Measurements from ENCODE around the gene SOX6. TPM values are rescaled to one million over a fixed set of nuclear protein-coding genes. Genes with fewer than 3 reads are reported as not detected.

The SOX6 gene
- total and polyA plus RNA-seq, 9 donors, result 10.9 to 26.5 (median 17.9) TPM

- no peak overlapping the region for H3K27ac ChIP-seq (ENCODE audit: low read length)
- DNase-seq, result no peak
- peaks cover 6% of the 10 kb centered on the region for H3K36me3 ChIP-seq (ENCODE audit: control insufficient read depth, insufficient read depth, low read length)
- WGBS (ENCODE audit: insufficient coverage), result no CpG with 5 or more reads among the region's 1 CpG
- peaks cover 22% of the 10 kb centered on the region for H3K4me1 ChIP-seq (ENCODE audit: control insufficient read depth, insufficient read depth, low read length)
- H3K9me3 ChIP-seq (replicated peaks; ENCODE audit: control insufficient read depth, low read depth, low read length), result no peaks in the 10 kb centered on the region
- H3K27me3 ChIP-seq (ENCODE audit: control insufficient read depth, insufficient read depth, low read length), result no peaks in the 10 kb centered on the region
- H3K4me3 ChIP-seq (ENCODE audit: low read length), result no peak overlapping the region
These were observed 371.1 kb downstream of the SOX6 start for GRCh38 chr11:15985127-15985859.

DNA sequence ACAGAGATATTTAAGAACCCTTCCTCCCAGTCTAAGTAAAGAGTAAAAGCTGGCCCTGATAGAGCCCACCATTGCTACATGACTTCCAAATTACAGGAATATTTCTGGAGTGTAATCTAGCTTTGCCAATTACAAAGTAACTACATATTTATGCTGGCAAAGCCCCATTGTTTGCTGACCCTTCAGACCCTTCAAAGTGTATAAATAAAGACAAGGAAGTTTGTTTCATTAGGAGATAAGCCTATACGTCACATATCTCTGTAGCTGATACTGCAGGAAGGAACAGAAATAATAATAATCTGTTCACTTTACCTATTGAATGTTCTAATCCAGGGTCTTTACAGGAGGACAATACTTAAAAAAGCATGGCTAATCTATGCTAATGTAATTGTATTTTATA is 375.1 kb downstream of the SOX6 start:
- no peaks in the 10 kb centered on the region for H3K27me3 ChIP-seq (ENCODE audit: control insufficient read depth, insufficient read depth, low read length)
- H3K36me3 ChIP-seq (ENCODE audit: control insufficient read depth, insufficient read depth, low read length), result peaks cover 6% of the 10 kb centered on the region
- H3K27ac ChIP-seq (ENCODE audit: low read length), result no peak overlapping the region
- no peak overlapping the region for H3K4me3 ChIP-seq (ENCODE audit: low read length)
- WGBS (ENCODE audit: insufficient coverage), result no CpG with 5 or more reads among the region's 1 CpG
- DNase-seq, result no peak
- no peaks in the 10 kb centered on the region for H3K9me3 ChIP-seq (replicated peaks; ENCODE audit: control insufficient read depth, low read depth, low read length)
- peaks cover 9% of the 10 kb centered on the region for H3K4me1 ChIP-seq (ENCODE audit: control insufficient read depth, insufficient read depth, low read length)

- Histone ChIP-seq H3K27ac (ENCODE audit: low read length) (no peak overlapping the region), H3K36me3 (ENCODE audit: control insufficient read depth, insufficient read depth, low read length) (no peaks in the 10 kb centered on the region), H3K9me3 (replicated peaks; ENCODE audit: control insufficient read depth, low read depth, low read length) (no peaks in the 10 kb centered on the region), H3K4me3 (ENCODE audit: low read length) (no peak overlapping the region), H3K27me3 (ENCODE audit: control insufficient read depth, insufficient read depth, low read length) (no peaks in the 10 kb centered on the region), H3K4me1 (ENCODE audit: control insufficient read depth, insufficient read depth, low read length) (peaks cover 3% of the 10 kb centered on the region)
- 93% methylated on average over 4 of the region's 4 CpGs for WGBS (ENCODE audit: insufficient coverage)
- no peak for DNase-seq
These were observed 379.2 kb downstream of the SOX6 start for GRCh38 chr11:15977116-15977515.

GRCh38 chr11:15976433-15977045 is 379.8 kb downstream of the SOX6 start:
- H3K4me1 ChIP-seq (ENCODE audit: control insufficient read depth, insufficient read depth, low read length), result peaks cover 3% of the 10 kb centered on the region
- H3K4me3 ChIP-seq (ENCODE audit: low read length), result no peak overlapping the region
- no peak overlapping the region for H3K27ac ChIP-seq (ENCODE audit: low read length)
- DNase-seq, result no peak
- H3K27me3 ChIP-seq (ENCODE audit: control insufficient read depth, insufficient read depth, low read length), result no peaks in the 10 kb centered on the region
- 88% methylated on average over 1 of the region's 7 CpGs for WGBS (ENCODE audit: insufficient coverage)
- H3K9me3 ChIP-seq (replicated peaks; ENCODE audit: control insufficient read depth, low read depth, low read length), result no peaks in the 10 kb centered on the region
- H3K36me3 ChIP-seq (ENCODE audit: control insufficient read depth, insufficient read depth, low read length), result no peaks in the 10 kb centered on the region

DNA sequence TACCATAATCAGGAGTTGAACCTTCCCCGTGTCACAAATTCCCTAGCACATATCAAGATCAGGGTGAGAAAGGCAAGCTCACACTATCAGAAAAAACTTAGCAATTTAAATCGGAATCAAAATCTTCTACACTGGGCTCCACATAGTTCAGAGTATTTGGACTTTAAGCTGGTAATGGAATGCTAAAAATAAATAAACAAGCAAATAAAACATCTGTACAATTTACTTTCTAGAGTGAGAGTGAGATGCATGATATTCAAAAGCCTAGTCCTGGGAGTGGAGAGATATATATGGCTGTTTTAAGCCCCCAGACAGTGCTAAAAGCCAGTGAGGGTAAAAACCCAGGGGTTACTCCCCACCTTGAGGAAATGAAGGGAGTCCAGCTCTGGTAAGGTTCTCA is 380.6 kb downstream of the SOX6 start:
- no peaks in the 10 kb centered on the region for H3K36me3 ChIP-seq (ENCODE audit: control insufficient read depth, insufficient read depth, low read length)
- no peak overlapping the region for H3K4me3 ChIP-seq (ENCODE audit: low read length)
- no peak for DNase-seq
- WGBS (ENCODE audit: insufficient coverage), result no CpG with 5 or more reads among the region's 2 CpGs
- H3K27ac ChIP-seq (ENCODE audit: low read length), result no peak overlapping the region
- no peaks in the 10 kb centered on the region for H3K9me3 ChIP-seq (replicated peaks; ENCODE audit: control insufficient read depth, low read depth, low read length)
- H3K27me3 ChIP-seq (ENCODE audit: control insufficient read depth, insufficient read depth, low read length), result no peaks in the 10 kb centered on the region
- H3K4me1 ChIP-seq (ENCODE audit: control insufficient read depth, insufficient read depth, low read length), result peaks cover 6% of the 10 kb centered on the region

DNA sequence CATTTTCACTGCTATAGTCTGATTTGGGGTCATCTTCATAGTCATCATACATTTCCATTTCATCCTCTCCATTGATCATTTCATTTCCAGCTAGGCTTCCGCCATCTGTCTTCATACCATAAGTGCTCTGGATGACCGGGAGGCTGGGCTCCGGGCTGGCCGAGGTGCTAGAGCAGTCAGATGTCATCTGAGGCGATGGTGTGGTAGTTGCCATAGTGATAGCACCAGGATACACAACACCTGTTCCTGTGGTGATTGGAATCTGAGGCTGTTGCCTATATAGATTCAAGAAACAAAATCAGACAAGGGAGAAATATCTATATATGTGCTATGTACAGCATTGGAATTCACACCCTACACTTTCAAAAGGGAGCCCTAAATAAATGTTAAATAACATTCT is 383.5 kb downstream of the SOX6 start:
- H3K4me3 ChIP-seq (ENCODE audit: low read length), result no peak overlapping the region
- WGBS (ENCODE audit: insufficient coverage), result no CpG with 5 or more reads among the region's 5 CpGs
- H3K27me3 ChIP-seq (ENCODE audit: control insufficient read depth, insufficient read depth, low read length), result no peaks in the 10 kb centered on the region
- peaks cover 13% of the 10 kb centered on the region for H3K4me1 ChIP-seq (ENCODE audit: control insufficient read depth, insufficient read depth, low read length)
- no peaks in the 10 kb centered on the region for H3K36me3 ChIP-seq (ENCODE audit: control insufficient read depth, insufficient read depth, low read length)
- peak overlapping the region; percentile 57 for H3K27ac ChIP-seq (ENCODE audit: low read length)
- DNase-seq, result peak; percentile 51
- H3K9me3 ChIP-seq (replicated peaks; ENCODE audit: control insufficient read depth, low read depth, low read length), result no peaks in the 10 kb centered on the region

DNA sequence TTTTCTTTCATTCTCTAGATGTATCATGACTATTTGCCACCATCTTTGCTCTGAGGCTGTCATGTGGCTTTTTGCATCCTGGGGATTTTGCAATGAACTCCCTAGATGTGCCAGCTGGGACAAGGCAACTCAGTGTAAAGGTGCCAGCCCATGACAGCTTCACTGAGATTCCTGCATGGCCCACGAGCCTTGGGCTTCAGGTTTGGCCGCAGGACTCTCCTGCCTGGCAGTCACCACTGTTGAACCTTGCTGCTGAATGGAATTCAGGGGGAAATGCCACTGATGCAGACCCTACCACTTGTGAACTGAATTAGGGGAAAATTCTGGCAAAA is 385.2 kb downstream of the SOX6 start:
- WGBS (ENCODE audit: insufficient coverage), result 82% methylated on average over 2 of the region's 2 CpGs
- peaks cover 19% of the 10 kb centered on the region for H3K4me1 ChIP-seq (ENCODE audit: control insufficient read depth, insufficient read depth, low read length)

DNA sequence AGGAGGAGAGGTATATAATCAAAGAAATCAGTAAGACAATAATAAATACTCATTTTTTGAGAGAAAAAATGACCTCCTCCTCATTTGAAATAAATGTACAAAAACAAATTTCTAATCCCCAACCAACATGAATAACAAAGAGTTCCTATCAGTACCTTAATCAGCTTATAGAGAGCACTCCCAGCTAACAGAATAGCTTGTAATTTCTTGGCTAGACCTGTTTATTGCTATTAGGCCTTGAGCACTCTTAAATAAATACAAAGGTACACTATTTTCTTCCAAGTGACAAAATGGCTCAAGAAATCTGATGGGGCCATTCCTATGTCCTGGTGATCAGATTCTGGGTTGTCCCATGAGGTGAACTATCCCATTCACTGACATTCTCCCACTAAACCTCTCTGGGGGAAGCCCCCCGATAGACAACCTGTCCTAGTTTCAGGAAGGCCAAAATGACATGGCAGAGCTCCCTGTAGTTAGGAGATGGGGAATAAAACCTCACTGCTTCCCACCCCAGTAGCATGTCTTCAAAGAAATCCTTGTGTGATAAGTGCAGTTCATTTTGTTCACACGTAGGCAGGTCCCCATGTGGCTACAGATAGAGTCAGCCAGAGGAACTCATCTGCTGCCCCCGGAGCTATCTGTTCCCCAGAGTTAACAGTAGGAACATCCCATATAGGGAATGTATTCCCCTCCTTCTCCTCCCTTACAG is 385.7 kb downstream of the SOX6 start:
- no peaks in the 10 kb centered on the region for H3K9me3 ChIP-seq (replicated peaks; ENCODE audit: control insufficient read depth, low read depth, low read length)
- no peaks in the 10 kb centered on the region for H3K36me3 ChIP-seq (ENCODE audit: control insufficient read depth, insufficient read depth, low read length)
- no peak overlapping the region for H3K4me3 ChIP-seq (ENCODE audit: low read length)
- H3K27me3 ChIP-seq (ENCODE audit: control insufficient read depth, insufficient read depth, low read length), result no peaks in the 10 kb centered on the region
- H3K4me1 ChIP-seq (ENCODE audit: control insufficient read depth, insufficient read depth, low read length), result peaks cover 24% of the 10 kb centered on the region
- no peak for DNase-seq
- WGBS (ENCODE audit: insufficient coverage), result no CpG with 5 or more reads among the region's 3 CpGs
- H3K27ac ChIP-seq (ENCODE audit: low read length), result no peak overlapping the region

More for the DNA sequence above, 385.2 kb downstream of the SOX6 start:
- no peaks in the 10 kb centered on the region for H3K36me3 ChIP-seq (ENCODE audit: control insufficient read depth, insufficient read depth, low read length)
- no peak for DNase-seq
- H3K27ac ChIP-seq (ENCODE audit: low read length), result no peak overlapping the region
- no peak overlapping the region for H3K4me3 ChIP-seq (ENCODE audit: low read length)
- no peaks in the 10 kb centered on the region for H3K9me3 ChIP-seq (replicated peaks; ENCODE audit: control insufficient read depth, low read depth, low read length)
- no peaks in the 10 kb centered on the region for H3K27me3 ChIP-seq (ENCODE audit: control insufficient read depth, insufficient read depth, low read length)

DNA sequence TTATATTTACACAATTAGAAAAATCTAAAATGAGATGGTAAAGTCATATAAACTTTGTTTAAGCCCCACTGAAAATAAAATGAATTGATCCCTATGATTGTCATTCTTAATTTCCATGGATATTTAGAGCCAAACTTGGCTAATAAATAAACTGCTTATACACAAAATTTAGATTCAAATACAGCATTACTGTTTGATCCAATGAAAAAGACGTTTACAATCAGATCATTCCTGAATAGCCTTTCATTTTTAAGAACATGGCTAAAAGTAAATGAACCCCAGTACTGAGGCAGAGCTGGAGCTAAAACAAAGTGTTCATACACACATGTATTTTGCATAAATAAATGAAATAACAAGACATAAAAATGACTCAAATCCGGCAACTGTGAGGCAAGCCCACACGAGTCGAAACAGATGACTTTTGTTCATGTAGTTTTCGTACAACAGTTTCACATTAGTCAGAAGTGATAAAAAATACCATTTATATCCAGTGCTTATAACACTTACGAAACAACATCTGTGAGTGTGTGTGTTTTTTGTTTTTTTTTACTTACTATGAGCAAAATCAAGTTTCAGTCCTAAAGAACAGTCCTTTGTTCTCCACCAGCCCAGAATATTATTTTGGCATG is 386.5 kb downstream of the SOX6 start:
- WGBS (ENCODE audit: insufficient coverage), result no CpG with 5 or more reads among the region's 6 CpGs
- no peaks in the 10 kb centered on the region for H3K9me3 ChIP-seq (replicated peaks; ENCODE audit: control insufficient read depth, low read depth, low read length)
- peak overlapping the region; percentile 83 for H3K27ac ChIP-seq (ENCODE audit: low read length)
- peaks cover 24% of the 10 kb centered on the region for H3K4me1 ChIP-seq (ENCODE audit: control insufficient read depth, insufficient read depth, low read length)
- peak; percentile 63 for DNase-seq
- H3K4me3 ChIP-seq (ENCODE audit: low read length), result no peak overlapping the region
- H3K27me3 ChIP-seq (ENCODE audit: control insufficient read depth, insufficient read depth, low read length), result no peaks in the 10 kb centered on the region
- H3K36me3 ChIP-seq (ENCODE audit: control insufficient read depth, insufficient read depth, low read length), result no peaks in the 10 kb centered on the region

DNA sequence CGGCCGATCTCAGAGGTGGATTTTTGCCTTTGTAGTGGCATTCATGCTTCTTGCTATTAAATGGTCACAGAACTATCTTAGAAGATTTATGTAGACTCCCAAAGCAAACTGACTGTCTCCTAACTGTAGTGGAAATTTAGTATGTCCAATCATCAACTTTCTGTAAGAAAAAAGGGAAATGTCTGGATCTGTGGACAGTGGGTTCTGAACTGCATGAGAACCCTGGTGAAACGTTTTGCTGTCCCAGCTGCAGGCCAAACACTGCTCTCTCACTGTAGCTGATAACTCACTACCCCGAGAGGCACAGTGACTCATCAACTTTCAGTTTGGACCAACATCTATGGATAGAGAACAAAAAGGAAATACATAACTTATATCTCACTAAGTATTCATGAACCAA is 387.1 kb downstream of the SOX6 start:
- Histone ChIP-seq H3K36me3 (ENCODE audit: control insufficient read depth, insufficient read depth, low read length) (no peaks in the 10 kb centered on the region), H3K4me3 (ENCODE audit: low read length) (no peak overlapping the region), H3K27me3 (ENCODE audit: control insufficient read depth, insufficient read depth, low read length) (no peaks in the 10 kb centered on the region), H3K9me3 (replicated peaks; ENCODE audit: control insufficient read depth, low read depth, low read length) (no peaks in the 10 kb centered on the region), H3K4me1 (ENCODE audit: control insufficient read depth, insufficient read depth, low read length) (peaks cover 24% of the 10 kb centered on the region), H3K27ac (ENCODE audit: low read length) (peak overlapping the region; percentile 83)
- no CpG with 5 or more reads among the region's 4 CpGs for WGBS (ENCODE audit: insufficient coverage)
- peak; percentile 86 for DNase-seq

All from muscle of leg (tissue), 11 donors.